GM20000 (cell line): ENCODE data around the gene SLC5A2.
A peak's percentile ranks its signal among the peaks of the same experiment; 100 is the strongest.

Source experiments
- DNase-seq: peaks from one replicate; pipeline ENCODE4 v3.0.0; 2012; ENCODE audit warnings: low spot score
- TF ChIP-seq, protein P1 (sequence below): IDR thresholded peaks from 2 replicates; pipeline ENCODE4 v1.5.1; 2012; ENCODE audit warnings: mild to moderate bottlenecking, control low read depth; ENCODE audit errors: extremely low read depth, missing control alignments

SLC5A2 gene

GRCh38 chr16:31456988-31457360 is 25.9 kb upstream of the SLC5A2 start:
- TF ChIP-seq, protein P1, sequence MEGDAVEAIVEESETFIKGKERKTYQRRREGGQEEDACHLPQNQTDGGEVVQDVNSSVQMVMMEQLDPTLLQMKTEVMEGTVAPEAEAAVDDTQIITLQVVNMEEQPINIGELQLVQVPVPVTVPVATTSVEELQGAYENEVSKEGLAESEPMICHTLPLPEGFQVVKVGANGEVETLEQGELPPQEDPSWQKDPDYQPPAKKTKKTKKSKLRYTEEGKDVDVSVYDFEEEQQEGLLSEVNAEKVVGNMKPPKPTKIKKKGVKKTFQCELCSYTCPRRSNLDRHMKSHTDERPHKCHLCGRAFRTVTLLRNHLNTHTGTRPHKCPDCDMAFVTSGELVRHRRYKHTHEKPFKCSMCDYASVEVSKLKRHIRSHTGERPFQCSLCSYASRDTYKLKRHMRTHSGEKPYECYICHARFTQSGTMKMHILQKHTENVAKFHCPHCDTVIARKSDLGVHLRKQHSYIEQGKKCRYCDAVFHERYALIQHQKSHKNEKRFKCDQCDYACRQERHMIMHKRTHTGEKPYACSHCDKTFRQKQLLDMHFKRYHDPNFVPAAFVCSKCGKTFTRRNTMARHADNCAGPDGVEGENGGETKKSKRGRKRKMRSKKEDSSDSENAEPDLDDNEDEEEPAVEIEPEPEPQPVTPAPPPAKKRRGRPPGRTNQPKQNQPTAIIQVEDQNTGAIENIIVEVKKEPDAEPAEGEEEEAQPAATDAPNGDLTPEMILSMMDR = no peak
- no peak for DNase-seq

- TF ChIP-seq, protein P1 = peak; percentile 11
- peak; percentile 58 for DNase-seq
Measured at GRCh38 chr16:31458073-31458843, 24.7 kb upstream of the SLC5A2 start.

- DNase-seq = peak; percentile 92
- TF ChIP-seq, protein P1 = peak; percentile 79
Measured at GRCh38 chr16:31458844-31459686, 23.9 kb upstream of the SLC5A2 start, which contains the start of gene ARMC5. ARMC5 (plus strand) TSS chr16:31459501; CDS start chr16:31459525, 24 bp downstream.

- DNase-seq = peak; percentile 99
- TF ChIP-seq, protein P1 = no peak
Measured at GRCh38 chr16:31459687-31460581, 23.0 kb upstream of the SLC5A2 start.

DNA sequence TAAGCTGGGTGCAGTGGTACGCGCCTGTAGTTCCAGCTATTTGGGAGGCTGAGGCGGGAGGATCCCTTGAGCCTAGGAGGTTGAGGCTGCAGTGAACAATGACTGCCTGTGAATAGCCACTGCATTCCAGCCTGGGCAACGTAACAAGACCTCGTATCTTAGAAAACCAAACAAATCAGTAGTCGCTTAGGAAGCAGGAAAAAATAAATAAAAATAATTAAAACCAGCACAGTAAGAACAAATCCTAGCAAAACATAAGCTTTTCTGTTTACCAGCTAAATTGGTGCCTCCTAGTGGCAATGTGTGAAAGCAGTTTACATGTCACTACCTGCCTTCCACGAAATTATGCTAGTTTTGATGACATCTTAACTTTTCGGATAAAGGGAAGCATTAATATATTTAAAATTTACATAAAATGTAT is 22.3 kb upstream of the SLC5A2 start:
- DNase-seq = no peak
- TF ChIP-seq, protein P1 = peak; percentile 44

GRCh38 chr16:31461201-31461920 is 21.6 kb upstream of the SLC5A2 start:
- DNase-seq = no peak
- TF ChIP-seq, protein P1 = no peak
